K562 (cell line): ENCODE measurements around the gene TTC16. TPM values are rescaled to one million over a fixed set of nuclear protein-coding genes. Genes with fewer than 3 reads are reported as not detected.

ENCODE experiments used
- AFF4 ChIP-seq: sonication (generic); formaldehyde crosslinking; IDR thresholded peaks from 2 replicates; pipeline ENCODE4 v1.8.0; 2023; ENCODE audit warnings: mild to moderate bottlenecking, missing genetic modification reagents
- ATF7 ChIP-seq: fragments of 450-650 bp; IDR thresholded peaks from 2 replicates; pipeline ENCODE4 v1.7.1; 2014; ENCODE audit warnings: mild to moderate bottlenecking, moderate library complexity
- BCL6 ChIP-seq: fragments of 250-450 bp; sonication (Bioruptor Pico); IDR thresholded peaks from 2 replicates; pipeline ENCODE4 v1.4.0; 2020
- BRD4 ChIP-seq: fragments of 200-600 bp; sonication (generic); IDR thresholded peaks from 2 replicates; pipeline ENCODE4 v1.6.1; 2017; ENCODE audit warnings: inconsistent platforms
- CCNT2 ChIP-seq: IDR thresholded peaks from 2 replicates; pipeline ENCODE4 v1.6.1; 2011; ENCODE audit warnings: borderline replicate concordance, low read depth, mild to moderate bottlenecking, moderate library complexity, mixed read lengths, low read length; ENCODE audit not compliant: insufficient read length; ENCODE audit errors: extremely low read depth
- EP400 ChIP-seq: fragments of 450-650 bp; IDR thresholded peaks from 2 replicates; pipeline ENCODE4 v1.6.1; 2017; ENCODE audit warnings: antibody characterized with exemption, mild to moderate bottlenecking, moderate library complexity
- ID3 ChIP-seq, 2 experiments: fragments of 250-450 bp in 1 of 2; fragments of 450-650 bp in 1 of 2; sonication (Bioruptor Pico) in 1 of 2; IDR thresholded peaks; 2 replicates each; pipeline versions ENCODE4 v1.6.1 to v1.8.0; 2016 to 2021; ENCODE audit warnings: mild to moderate bottlenecking in 2 of 2, moderate library complexity in 2 of 2, missing compliant biosample characterization in 1 of 2, missing genetic modification characterization in 1 of 2
- KAT2B ChIP-seq: IDR thresholded peaks from one replicate; pipeline ENCODE4 v1.6.1; 2012; ENCODE audit warnings: low read depth, mild to moderate bottlenecking, control low read depth, inconsistent platforms, low read length, moderate library complexity
- PCBP2 ChIP-seq: fragments of 200-400 bp; formaldehyde crosslinking; IDR thresholded peaks from 2 replicates; pipeline ENCODE4 v1.6.1; 2018; ENCODE audit warnings: low read length, low read depth, mild to moderate bottlenecking, moderate library complexity; ENCODE audit not compliant: poor library complexity, severe bottlenecking
- POLR3A ChIP-seq: IDR thresholded peaks from 2 replicates; pipeline ENCODE4 v1.6.1; 2011; ENCODE audit warnings: borderline replicate concordance, mild to moderate bottlenecking, moderate library complexity; ENCODE audit not compliant: insufficient read length, insufficient read depth; ENCODE audit errors: extremely low read depth
- RREB1 ChIP-seq: fragments of 250-450 bp; sonication (Bioruptor Pico); IDR thresholded peaks from 2 replicates; pipeline ENCODE4 v1.4.0; 2020
- ZNF398 ChIP-seq: fragments of 250-450 bp; sonication (Bioruptor Pico); IDR thresholded peaks from 2 replicates; pipeline ENCODE4 v1.8.0; 2021; ENCODE audit warnings: moderate library complexity, mild to moderate bottlenecking, inconsistent platforms
- ZNF695 ChIP-seq: fragments of 450-650 bp; formaldehyde crosslinking; IDR thresholded peaks from 2 replicates; pipeline ENCODE4 v1.4.0; 2020; ENCODE audit warnings: mild to moderate bottlenecking, moderate library complexity
- polyA plus RNA-seq, 8 experiments: library from polyadenylated mRNA; depleted of rRNA in 4 of 8; stranded (reverse) in 5 of 8; unstranded in 3 of 8; fragments of >200 nt; fragmentation: Nextera tagmentation in 2 of 8; fragmentation: Illumina TruSeq in 1 of 8; extraction: Ambion mirVana in 2 of 8; extraction: Trizol in 1 of 8; gene quantifications; 2 replicates each; pipeline versions ENCODE4 v1.2.1 to v1.2.3, GENCODE V29; 2011 to 2014; ENCODE audit warnings: inconsistent platforms in 1 of 8, missing spikeins in 1 of 8
- total RNA-seq, 7 experiments: library from RNA; depleted of rRNA in 6 of 7; stranded (reverse); fragments of >200 nt in 6 of 7; fragmentation: Illumina TruSeq in 2 of 7; extraction: Trizol in 2 of 7; gene quantifications; 2 replicates each; pipeline versions ENCODE4 v1.2.1 to v1.2.3, GENCODE V29; 2011 to 2021; ENCODE audit warnings: low replicate concordance in 1 of 7

The TTC16 gene
- total and polyA plus RNA-seq, 9 of the 15 experiments (the other 6 are each of a cell fraction or from before 2014, with no cell fraction given): 0.11 TPM; not detected in 8

- TF ChIP-seq RREB1 (CRISPR knock-in tag): peak; percentile 44; the same call in 1 of the 2 replicates
- TF ChIP-seq BCL6 (CRISPR knock-in tag): no peak
- TF ChIP-seq ZNF695 (CRISPR knock-in tag): no peak
- no peak for TF ChIP-seq PCBP2
- TF ChIP-seq BRD4: no peak
- TF ChIP-seq CCNT2: peak; percentile 19
- TF ChIP-seq ATF7: peak; percentile 78; the same call in 1 of the 2 replicates
- TF ChIP-seq EP400: peak; percentile 82
- TF ChIP-seq AFF4 (CRISPR knock-in tag): peak; percentile 94
- TF ChIP-seq ZNF398 (CRISPR knock-in tag): no peak
- no peak for TF ChIP-seq KAT2B
- no peak for TF ChIP-seq POLR3A
- TF ChIP-seq ID3 (CRISPR knock-in tag; IDR thresholded peaks at IDR 0.05): no peak
- peak; percentile 95 for TF ChIP-seq ID3 (tag; IDR thresholded peaks at IDR 0.05)
These were observed 16.8 kb upstream of the TTC16 start (continued) for GRCh38 chr9:127698985-127699670.
